ENCODE data around the gene DNM3. TPM values are rescaled to one million over a fixed set of nuclear protein-coding genes. Genes with fewer than 3 reads are reported as not detected.

The DNM3 gene
- polyA plus RNA-seq, 3 donors = 0.15 TPM; not detected in 2

- Histone ChIP-seq H3K4me1 (ENCODE audit: control insufficient read depth in 1 of 2, insufficient read depth in 2 of 2, low read length in 2 of 2) (no peaks in the 10 kb centered on the region), H3K4me2 (replicated peaks; ENCODE audit: extremely low read depth, low read length, poor library complexity, severe bottlenecking) (no peak overlapping the region), H3K27ac (ENCODE audit: low read depth in 1 of 2, low read length in 2 of 2) (no peak overlapping the region), H4K20me1 (ENCODE audit: insufficient read depth, low read length) (no peaks in the 10 kb centered on the region), H3K9me3 (replicated peaks in 1 of 2; ENCODE audit: control insufficient read depth in 1 of 2, insufficient read depth in 1 of 2, low read length in 2 of 2) (no peaks in the 10 kb centered on the region), H3K36me3 (replicated peaks in 1 of 2; ENCODE audit: control insufficient read depth in 1 of 2, insufficient read depth in 2 of 2, low read length in 2 of 2) (no peaks in the 10 kb centered on the region), H3K9ac (ENCODE audit: insufficient read depth, low read length, poor library complexity, severe bottlenecking) (no peak overlapping the region), H3K27me3 (ENCODE audit: control insufficient read depth in 2 of 2, insufficient read depth in 2 of 2, low read length in 2 of 2) (no peaks in the 10 kb centered on the region), H2AFZ (ENCODE audit: insufficient read depth, low read depth, low read length, poor library complexity, severe bottlenecking) (no peak overlapping the region), H3K4me3 (replicated peaks in 1 of 3; ENCODE audit: low read depth in 2 of 3, low read length in 3 of 3) (no peak overlapping the region), H3K79me2 (ENCODE audit: insufficient read depth, low read length) (no peaks in the 10 kb centered on the region)
- Mint-ChIP-seq H3K4me1 (no peaks in the 10 kb centered on the region), H3K4me3 (peak overlapping the region in 1 of 2 donors; percentile 49), H3K36me3 (no peaks in the 10 kb centered on the region), H3K9me3 (peaks cover 0 to 3% (median 0%) of the 10 kb centered on the region in 7 donors), H3K27ac (no peak overlapping the region), H3K27me3 (ENCODE audit: low read depth in 3 of 3) (peaks cover 2 to 3% (median 3%) of the 10 kb centered on the region in 3 donors)
- TF ChIP-seq CTCF (IDR thresholded peaks at IDR 0.05) = no peak
- 0% methylated on average over 1 of the region's 3 CpGs for WGBS (ENCODE audit: insufficient coverage)
- DNase-seq = no peak
- intact Hi-C loops (cut with micrococcal nuclease) = no loop called here
These were observed 93.4 kb downstream of the DNM3 start for GRCh38 chr1:171934664-171935063.

- Mint-ChIP-seq H3K9me3 (peaks cover 0 to 3% (median 0%) of the 10 kb centered on the region in 7 donors), H3K27ac (no peak overlapping the region), H3K36me3 (no peaks in the 10 kb centered on the region), H3K4me1 (no peaks in the 10 kb centered on the region), H3K4me3 (no peak overlapping the region), H3K27me3 (ENCODE audit: low read depth in 3 of 3) (peaks cover 3% of the 10 kb centered on the region in 3 donors)
- H3K4me3 ChIP-seq (replicated peaks in 1 of 3; ENCODE audit: low read depth in 2 of 3, low read length in 3 of 3) = no peak overlapping the region
- no peak overlapping the region for H3K4me2 ChIP-seq (replicated peaks; ENCODE audit: extremely low read depth, low read length, poor library complexity, severe bottlenecking)
- H3K9ac ChIP-seq (ENCODE audit: insufficient read depth, low read length, poor library complexity, severe bottlenecking) = no peak overlapping the region
- no peaks in the 10 kb centered on the region for H3K79me2 ChIP-seq (ENCODE audit: insufficient read depth, low read length)
- no peaks in the 10 kb centered on the region for H3K36me3 ChIP-seq (replicated peaks in 1 of 2; ENCODE audit: control insufficient read depth in 1 of 2, insufficient read depth in 2 of 2, low read length in 2 of 2)
- H3K27ac ChIP-seq (ENCODE audit: low read depth in 1 of 2, low read length in 2 of 2) = no peak overlapping the region
- H2AFZ ChIP-seq (ENCODE audit: insufficient read depth, low read depth, low read length, poor library complexity, severe bottlenecking) = no peak overlapping the region
- no peaks in the 10 kb centered on the region for H3K4me1 ChIP-seq (ENCODE audit: control insufficient read depth in 1 of 2, insufficient read depth in 2 of 2, low read length in 2 of 2)
- TF ChIP-seq CTCF (IDR thresholded peaks at IDR 0.05) = no peak
- H3K9me3 ChIP-seq (replicated peaks in 1 of 2; ENCODE audit: control insufficient read depth in 1 of 2, insufficient read depth in 1 of 2, low read length in 2 of 2) = no peaks in the 10 kb centered on the region
- WGBS (ENCODE audit: insufficient coverage) = 100% methylated on average over 3 of the region's 4 CpGs
- intact Hi-C loops (cut with micrococcal nuclease) = no loop called here
- H4K20me1 ChIP-seq (ENCODE audit: insufficient read depth, low read length) = no peaks in the 10 kb centered on the region
- no peak for DNase-seq
- no peaks in the 10 kb centered on the region for H3K27me3 ChIP-seq (ENCODE audit: control insufficient read depth in 2 of 2, insufficient read depth in 2 of 2, low read length in 2 of 2)
These were observed 93.8 kb downstream of the DNM3 start for GRCh38 chr1:171935086-171935485.
